ENCODE data around the gene GMPS.

The GMPS gene

DNA sequence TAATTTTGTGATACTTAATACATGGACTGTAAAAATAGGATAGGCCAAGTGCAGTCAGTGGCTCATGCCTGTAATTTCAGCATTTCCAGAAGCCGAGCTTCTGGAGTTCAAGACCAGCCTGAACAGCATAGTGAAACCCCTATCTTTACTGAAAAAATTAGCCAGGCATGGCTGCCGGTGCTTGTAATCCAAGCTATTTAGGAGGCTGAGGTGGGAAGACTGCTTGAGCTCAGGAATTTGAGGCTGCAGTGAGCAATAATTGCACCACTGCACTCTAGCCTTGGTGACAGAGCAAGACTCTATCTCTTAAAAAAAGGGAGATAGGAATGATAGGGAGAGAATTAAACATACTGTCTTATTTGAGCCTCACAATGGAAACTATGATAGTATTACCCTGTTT lies 51.0 kb downstream of the GMPS start:
- no peak overlapping the region for H3K4me2 ChIP-seq
- no peak for TF ChIP-seq Cebpa-rat (IDR thresholded peaks at IDR 0.05)
- H3K27ac ChIP-seq, result no peak overlapping the region
- no peaks in the 10 kb centered on the region for H4K20me1 ChIP-seq
- H3K4me1 ChIP-seq, result no peaks in the 10 kb centered on the region
- peaks cover 89% of the 10 kb centered on the region for H3K36me3 ChIP-seq
- H3K4me3 ChIP-seq, result no peak overlapping the region
- H3K27me3 ChIP-seq, result no peaks in the 10 kb centered on the region
- no peak overlapping the region for H3K9ac ChIP-seq
- no peaks in the 10 kb centered on the region for H3K9me3 ChIP-seq

DNA sequence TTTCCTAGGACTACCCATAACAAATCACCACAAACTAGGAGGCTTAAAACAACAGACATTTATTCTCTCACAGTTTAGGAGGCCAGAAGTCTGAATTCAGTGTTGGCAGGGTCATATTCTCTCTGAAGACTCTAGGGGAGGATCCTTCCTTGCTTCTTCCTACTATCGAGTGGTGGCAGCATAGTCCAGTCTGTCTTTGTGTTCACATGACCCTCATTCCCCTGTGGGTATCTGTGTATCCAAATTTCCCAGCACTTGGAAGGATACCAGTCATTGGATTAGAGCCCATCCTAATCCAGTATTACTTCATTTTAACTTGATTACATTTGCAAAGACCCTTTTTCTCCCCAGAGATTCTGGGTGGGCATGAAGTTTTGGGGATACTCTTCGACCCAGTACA lies 63.8 kb downstream of the GMPS start:
- Histone ChIP-seq H3K36me3 (peaks cover 77% of the 10 kb centered on the region), H4K20me1 (no peaks in the 10 kb centered on the region), H3K4me1 (no peaks in the 10 kb centered on the region), H3K27ac (no peak overlapping the region), H3K4me2 (no peak overlapping the region), H3K9me3 (no peaks in the 10 kb centered on the region), H3K27me3 (no peaks in the 10 kb centered on the region), H3K9ac (no peak overlapping the region), H3K4me3 (no peak overlapping the region)
- no peak for TF ChIP-seq Cebpa-rat (IDR thresholded peaks at IDR 0.05)

DNA sequence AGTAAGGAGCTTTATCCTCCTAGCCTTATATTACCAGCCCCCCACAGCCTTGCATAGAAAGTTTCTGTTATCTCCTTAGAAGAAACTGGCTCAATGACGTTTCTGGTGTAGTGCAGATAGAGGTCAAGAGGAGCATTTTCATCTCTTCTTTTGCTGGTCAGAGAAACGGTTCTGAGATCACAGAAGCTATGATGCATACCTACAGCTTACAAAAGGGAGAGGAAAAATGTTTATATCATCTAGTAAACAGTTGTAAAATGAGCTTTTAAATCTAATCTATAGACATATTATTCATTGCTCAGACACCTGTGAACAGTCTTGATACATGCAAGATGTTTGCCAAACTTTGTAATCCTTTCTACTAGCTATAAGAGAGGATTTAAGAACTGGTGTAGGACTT lies 68.0 kb downstream of the GMPS start:
- Histone ChIP-seq H4K20me1 (no peaks in the 10 kb centered on the region), H3K4me1 (no peaks in the 10 kb centered on the region), H3K9me3 (no peaks in the 10 kb centered on the region), H3K9ac (no peak overlapping the region), H3K4me2 (no peak overlapping the region), H3K27ac (no peak overlapping the region), H3K4me3 (no peak overlapping the region), H3K36me3 (peaks cover 92% of the 10 kb centered on the region), H3K27me3 (no peaks in the 10 kb centered on the region)
- no peak for TF ChIP-seq Cebpa-rat (IDR thresholded peaks at IDR 0.05)

DNA sequence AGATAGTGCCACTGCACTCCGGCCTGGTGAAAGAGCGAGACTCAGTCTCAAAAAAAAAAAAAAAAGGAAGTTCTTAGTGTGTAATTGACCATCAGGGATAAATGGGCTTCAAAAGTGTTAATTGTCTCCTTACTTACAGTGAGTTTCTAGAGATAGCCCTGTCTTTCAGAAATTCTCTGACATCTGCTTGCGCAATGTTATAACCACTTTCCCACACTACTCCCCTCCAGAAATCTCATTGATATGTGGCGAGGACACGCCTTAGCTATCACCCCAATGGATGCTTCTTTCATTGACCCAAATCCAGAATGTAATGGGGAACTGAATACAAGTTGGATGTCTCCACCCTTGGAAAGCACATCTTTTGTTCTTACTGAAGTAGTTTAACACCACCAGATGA lies 70.9 kb downstream of the GMPS start:
- Histone ChIP-seq H3K4me2 (no peak overlapping the region), H3K9me3 (no peaks in the 10 kb centered on the region), H3K36me3 (peaks cover 63% of the 10 kb centered on the region), H3K27me3 (no peaks in the 10 kb centered on the region), H3K27ac (no peak overlapping the region), H3K4me3 (no peak overlapping the region), H3K4me1 (no peaks in the 10 kb centered on the region), H4K20me1 (no peaks in the 10 kb centered on the region), H3K9ac (no peak overlapping the region)
- 0 out of 2 replicates have a peak, but pooled peaks have one; percentile 44 for TF ChIP-seq Cebpa-rat (IDR thresholded peaks at IDR 0.05)

DNA sequence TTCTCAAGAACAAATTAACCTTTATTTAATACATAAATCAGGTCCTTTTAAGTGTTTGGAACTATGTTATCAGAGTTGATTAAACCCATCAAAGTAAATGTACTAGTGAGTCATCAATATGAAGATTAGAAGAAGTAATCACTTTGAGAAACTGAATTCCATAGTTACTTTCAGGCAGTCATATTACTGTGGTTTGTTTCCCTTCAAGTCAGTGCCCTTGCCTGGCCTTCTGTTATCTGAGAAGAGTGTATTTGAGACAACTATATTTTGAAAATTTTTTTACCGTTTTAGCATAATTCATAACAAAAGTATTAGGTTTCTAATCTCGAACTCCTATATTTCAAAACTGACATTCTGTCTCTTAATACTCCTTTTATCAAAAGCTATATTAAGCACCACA lies 73.6 kb downstream of the GMPS start:
- no peaks in the 10 kb centered on the region for H3K4me1 ChIP-seq
- no peak for TF ChIP-seq Cebpa-rat (IDR thresholded peaks at IDR 0.05)

DNA sequence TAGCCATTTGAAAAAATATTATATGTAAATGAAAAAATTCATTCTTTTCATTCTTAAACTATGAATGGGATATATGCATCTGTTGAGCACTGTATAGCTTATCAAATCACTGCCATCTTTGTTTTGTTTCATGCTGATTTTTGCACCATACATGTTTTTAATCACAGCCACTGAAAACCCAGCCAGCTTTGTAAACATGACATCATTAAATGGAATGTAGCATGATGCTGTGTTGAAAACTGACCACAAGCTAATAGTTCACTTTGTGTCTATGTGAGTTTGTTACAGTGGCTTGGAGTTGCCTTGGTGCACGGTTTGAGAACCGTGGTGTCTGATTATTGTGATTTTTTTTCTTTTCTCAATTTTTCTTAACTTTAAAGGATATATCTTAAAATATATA lies 75.7 kb downstream of the GMPS start:
- H3K4me3 ChIP-seq, result no peak overlapping the region
- peaks cover 19% of the 10 kb centered on the region for H3K36me3 ChIP-seq
- no peak overlapping the region for H3K27ac ChIP-seq
- no peaks in the 10 kb centered on the region for H3K27me3 ChIP-seq
- H4K20me1 ChIP-seq, result no peaks in the 10 kb centered on the region
- H3K4me1 ChIP-seq, result peaks cover 11% of the 10 kb centered on the region
- no peaks in the 10 kb centered on the region for H3K9me3 ChIP-seq
- TF ChIP-seq Cebpa-rat (IDR thresholded peaks at IDR 0.05), result no peak
- H3K9ac ChIP-seq, result no peak overlapping the region
- no peak overlapping the region for H3K4me2 ChIP-seq

More for the DNA sequence above, 73.6 kb downstream of the GMPS start:
- H3K9ac ChIP-seq, result no peak overlapping the region
- H3K9me3 ChIP-seq, result no peaks in the 10 kb centered on the region
- no peaks in the 10 kb centered on the region for H4K20me1 ChIP-seq
- H3K27ac ChIP-seq, result no peak overlapping the region
- peaks cover 36% of the 10 kb centered on the region for H3K36me3 ChIP-seq
- H3K4me3 ChIP-seq, result no peak overlapping the region
- H3K27me3 ChIP-seq, result no peaks in the 10 kb centered on the region
- no peak overlapping the region for H3K4me2 ChIP-seq

DNA sequence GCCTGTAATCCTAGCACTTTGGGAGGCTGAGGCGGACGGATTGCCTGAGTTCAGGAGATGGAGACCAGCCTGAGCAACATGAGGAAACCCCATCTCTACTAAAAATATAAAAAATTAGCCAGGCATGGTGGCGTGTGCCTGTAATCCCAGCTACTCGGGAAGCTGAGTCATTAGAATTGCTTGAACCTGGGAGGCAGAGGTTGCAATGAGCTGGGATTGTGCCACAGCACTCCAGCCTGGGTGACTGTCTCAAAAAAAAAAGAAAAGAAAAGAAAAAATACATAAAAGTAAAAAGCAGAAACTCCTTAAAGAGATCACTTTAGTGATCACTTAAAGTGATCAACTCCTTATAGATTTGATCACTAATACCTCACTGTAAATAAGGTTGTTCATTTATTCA lies 78.0 kb downstream of the GMPS start:
- no peak overlapping the region for H3K9ac ChIP-seq
- no peak for TF ChIP-seq Cebpa-rat (IDR thresholded peaks at IDR 0.05)
- H3K9me3 ChIP-seq, result no peaks in the 10 kb centered on the region; the same call in 1 of the 2 replicates
- H3K4me1 ChIP-seq, result peaks cover 18% of the 10 kb centered on the region
- H3K27me3 ChIP-seq, result no peaks in the 10 kb centered on the region
- H3K27ac ChIP-seq, result no peak overlapping the region
- no peak overlapping the region for H3K4me3 ChIP-seq
- no peaks in the 10 kb centered on the region for H3K36me3 ChIP-seq
- H3K4me2 ChIP-seq, result no peak overlapping the region
- H4K20me1 ChIP-seq, result no peaks in the 10 kb centered on the region

DNA sequence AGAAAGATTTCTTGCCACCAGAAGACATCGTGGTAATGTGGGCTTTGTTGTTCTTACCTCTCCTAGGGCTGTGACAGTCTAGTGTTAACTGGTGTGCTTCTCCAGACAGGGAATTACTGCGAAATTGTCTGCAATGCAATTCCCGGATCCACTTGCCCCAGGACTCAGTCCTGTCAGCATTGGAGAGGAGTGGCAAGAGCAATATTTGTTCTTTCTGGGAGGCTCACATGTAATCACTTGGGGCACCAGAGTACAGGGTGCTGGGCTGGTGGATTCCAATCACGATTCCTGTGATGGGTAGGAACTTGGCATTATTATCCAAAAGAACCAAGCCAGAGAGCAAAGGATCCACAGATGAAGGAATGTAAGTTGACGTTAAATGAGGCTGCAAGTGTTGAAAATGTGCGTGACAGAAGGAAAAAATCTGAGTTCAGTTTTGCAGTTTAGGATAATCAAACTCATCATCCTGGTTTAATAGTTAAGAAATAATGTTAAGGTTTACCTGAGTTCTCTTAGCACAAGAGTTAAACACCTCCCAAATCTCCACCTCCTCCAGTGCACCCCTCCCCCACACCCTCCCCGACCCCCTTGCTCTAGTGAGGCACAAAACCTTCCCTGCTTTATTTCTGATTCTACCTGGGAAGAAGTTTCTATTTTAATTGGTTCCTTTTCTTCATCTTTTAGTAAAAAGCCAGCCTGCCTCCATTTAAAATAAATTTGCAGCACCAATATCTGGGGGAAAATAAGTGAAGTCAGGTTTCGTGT lies 79.2 kb downstream of the GMPS start:
- no peaks in the 10 kb centered on the region for H3K36me3 ChIP-seq
- H3K4me2 ChIP-seq, result no peak overlapping the region
- no peak overlapping the region for H3K9ac ChIP-seq
- TF ChIP-seq Cebpa-rat (IDR thresholded peaks at IDR 0.05), result no peak
- H3K4me1 ChIP-seq, result peaks cover 18% of the 10 kb centered on the region
- no peaks in the 10 kb centered on the region for H4K20me1 ChIP-seq
- no peak overlapping the region for H3K27ac ChIP-seq
- H3K4me3 ChIP-seq, result no peak overlapping the region
- H3K9me3 ChIP-seq, result peaks cover 5% of the 10 kb centered on the region
- H3K27me3 ChIP-seq, result no peaks in the 10 kb centered on the region

DNA sequence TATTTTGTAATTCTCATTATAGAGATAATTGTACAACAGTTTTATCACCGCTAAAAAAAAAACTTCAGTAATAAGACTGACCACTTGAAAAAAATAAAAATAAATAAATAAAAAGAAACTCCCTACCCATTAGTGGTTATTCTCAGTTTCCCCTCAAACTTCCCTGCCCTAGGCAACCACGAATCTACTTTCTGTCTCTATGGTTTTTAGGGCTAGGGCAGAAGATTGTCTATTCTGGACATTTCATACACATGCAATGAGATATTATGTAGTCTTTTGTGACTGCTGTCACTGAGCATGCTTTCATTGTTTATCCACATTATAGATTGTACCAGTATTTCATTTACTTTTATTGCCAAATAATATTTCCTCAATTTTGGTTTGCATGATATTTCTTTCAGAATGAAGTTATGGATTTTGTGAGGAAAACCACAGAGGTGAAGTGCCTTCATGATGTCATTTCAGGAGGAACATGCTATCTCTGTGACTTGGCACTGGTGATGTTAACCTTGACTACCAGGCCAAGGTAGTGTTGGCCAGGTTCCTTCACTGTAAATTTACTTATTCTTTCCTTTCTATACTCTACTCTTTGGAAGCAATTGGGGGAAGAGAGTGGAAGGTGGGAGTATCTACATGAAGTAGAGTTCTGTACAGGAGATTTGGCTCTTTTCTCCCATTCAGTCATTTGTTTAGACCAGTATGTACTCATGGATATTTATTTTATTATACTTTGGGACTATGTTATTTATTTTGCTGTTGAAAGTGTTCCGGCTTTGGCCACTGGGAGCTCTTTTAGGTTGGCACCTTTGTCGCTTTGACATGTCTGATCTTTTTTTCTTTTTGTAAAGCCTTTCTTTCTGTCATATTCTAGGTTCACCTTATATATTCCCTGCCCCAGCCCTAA lies 86.3 kb downstream of the GMPS start:
- Histone ChIP-seq H3K9ac (no peak overlapping the region), H3K36me3 (no peaks in the 10 kb centered on the region), H3K4me2 (no peak overlapping the region), H3K9me3 (peaks cover 17% of the 10 kb centered on the region), H3K27me3 (no peaks in the 10 kb centered on the region), H3K4me1 (peaks cover 1% of the 10 kb centered on the region), H3K4me3 (no peak overlapping the region), H4K20me1 (no peaks in the 10 kb centered on the region), H3K27ac (no peak overlapping the region)
- TF ChIP-seq Cebpa-rat (IDR thresholded peaks at IDR 0.05), result no peak

DNA sequence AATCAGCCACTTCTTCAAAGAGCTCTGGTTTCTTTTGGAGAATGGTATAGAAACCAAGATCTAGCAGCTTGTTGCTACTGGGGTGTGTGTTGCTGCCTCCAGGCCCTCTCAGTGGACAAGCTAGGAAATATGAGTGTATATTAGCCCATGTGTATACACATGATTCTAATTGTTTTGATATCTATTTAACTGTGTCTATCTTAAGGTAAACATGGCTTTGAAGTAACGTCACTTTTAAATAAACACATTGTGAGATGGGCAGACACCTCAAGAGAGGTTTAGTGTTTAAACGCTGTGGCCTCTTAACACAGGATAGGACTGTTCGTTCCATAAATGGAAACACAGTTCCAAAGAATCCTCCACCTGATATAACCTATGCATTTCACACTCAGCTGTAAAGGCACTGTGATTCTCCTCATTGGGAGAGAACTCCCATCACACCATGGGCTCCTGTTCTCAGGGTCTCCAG lies 87.0 kb downstream of the GMPS start:
- Histone ChIP-seq H3K27me3 (no peaks in the 10 kb centered on the region), H3K27ac (no peak overlapping the region), H3K4me3 (no peak overlapping the region), H3K9ac (no peak overlapping the region), H3K4me2 (no peak overlapping the region), H3K4me1 (no peaks in the 10 kb centered on the region), H3K9me3 (peaks cover 22% of the 10 kb centered on the region), H3K36me3 (no peaks in the 10 kb centered on the region), H4K20me1 (no peaks in the 10 kb centered on the region)
- no peak for TF ChIP-seq Cebpa-rat (IDR thresholded peaks at IDR 0.05)
